Activated CD4-positive, CD25-positive, alpha-beta regulatory T cell treated with anti-CD3 and anti-CD28 coated beads, Interleukin-2, amount 50 U/mL, for 16 hours (primary cell): ENCODE measurements around the gene PARD6G.
"Not testable (repeated sequence)": the region's sequence is repeated elsewhere in the genome, so short reads cannot be mapped to it uniquely, and the experiment has no call there.

Source experiments
- DNase-seq: peaks from one replicate; pipeline ENCODE4 v3.0.0-alpha.2; 2020; ENCODE audit warnings: low read depth, low spot score

The PARD6G gene

DNA sequence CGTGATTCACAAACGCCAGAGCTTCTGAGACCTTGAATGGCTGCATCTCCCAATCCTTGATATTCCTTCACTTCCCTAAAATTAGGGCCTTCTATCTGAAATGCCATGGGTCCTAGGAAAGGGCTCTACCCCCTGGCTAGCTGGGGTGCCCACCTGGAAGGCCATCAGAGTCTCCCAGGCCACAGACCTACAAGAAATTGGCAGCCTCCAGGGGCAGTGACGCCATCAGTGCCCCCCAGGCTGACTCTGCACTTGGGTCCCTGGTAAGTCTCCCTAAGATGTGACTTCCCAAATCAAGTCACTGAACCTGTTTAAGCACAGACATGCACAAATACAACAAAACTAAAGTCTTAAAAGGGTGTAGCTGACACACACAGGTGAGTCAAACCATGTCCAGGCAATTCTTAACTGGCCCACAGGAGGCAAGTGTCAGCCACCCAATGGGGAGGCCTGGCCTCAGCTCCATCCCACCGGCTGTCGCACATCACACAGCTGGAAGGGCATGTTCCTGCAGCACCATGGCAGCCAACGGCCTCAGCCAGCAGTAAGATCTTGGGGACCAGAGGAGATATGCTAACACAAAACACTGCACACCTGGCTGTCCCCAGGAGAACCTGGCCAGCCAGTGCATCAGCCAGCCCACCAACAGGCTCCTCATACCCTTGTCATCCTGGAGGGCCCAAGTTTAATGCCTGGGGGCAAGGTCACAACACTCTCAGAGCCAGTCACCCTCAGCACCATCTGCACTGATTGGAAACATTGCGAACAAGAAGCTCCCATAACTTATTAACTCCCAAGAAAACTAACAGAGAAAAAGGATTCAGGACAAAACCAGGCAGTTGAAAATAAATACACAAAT lies 5.2 kb downstream of the PARD6G start:
- DNase-seq, result no peak

GRCh38 chr18:80239830-80240229 lies 7.5 kb downstream of the PARD6G start:
- no peak for DNase-seq

DNA sequence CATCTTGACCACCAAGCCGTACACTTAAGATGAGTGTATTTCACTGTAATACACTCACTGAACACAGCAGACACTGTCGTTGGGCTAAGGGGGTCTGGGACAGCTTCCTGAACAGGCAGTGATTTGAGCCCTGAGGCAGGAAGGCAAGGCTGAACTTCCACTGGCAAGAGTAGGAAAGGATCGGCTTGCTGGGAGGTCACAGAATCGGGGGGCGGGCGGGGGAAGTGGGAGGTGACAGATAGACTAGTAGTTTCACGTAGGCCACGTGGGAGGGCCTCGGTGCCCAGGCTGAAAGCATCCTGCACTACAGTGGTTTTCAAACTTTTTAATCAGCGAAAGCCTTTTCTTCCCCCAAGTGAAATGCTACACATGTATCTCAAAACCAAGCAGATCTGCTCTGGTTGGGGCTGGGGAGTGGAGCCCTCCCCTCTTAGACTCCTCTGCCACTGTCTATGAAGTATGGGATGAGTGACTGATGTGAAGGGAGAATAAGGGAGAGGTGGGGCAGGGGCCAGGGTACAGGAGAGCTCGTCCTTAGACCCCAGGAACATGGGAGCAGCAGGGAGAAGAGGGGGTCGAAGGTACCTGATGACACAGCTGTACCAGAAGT lies 8.6 kb downstream of the PARD6G start:
- no peak for DNase-seq

- not testable (repeated sequence) for DNase-seq
Observed at GRCh38 chr18:80237519-80237918, 9.8 kb downstream of the PARD6G start.

DNA sequence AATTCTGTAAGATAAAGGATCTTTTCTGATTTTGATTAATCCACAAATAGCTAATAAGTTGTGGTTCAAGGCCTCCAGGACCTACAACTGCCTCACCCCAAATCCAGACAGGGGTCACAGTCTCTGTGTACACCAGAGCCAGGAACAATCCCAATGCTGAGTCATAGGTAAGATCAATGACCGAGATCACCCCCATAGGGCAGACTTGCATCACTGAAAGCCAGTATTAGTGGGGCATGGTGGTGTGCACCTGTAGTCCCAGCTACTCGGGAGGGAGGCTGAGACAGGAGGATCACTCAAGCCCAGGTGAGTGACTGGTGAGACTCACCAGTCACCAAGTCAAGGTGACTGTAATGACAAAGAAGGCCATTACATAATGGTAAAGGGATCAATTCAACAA lies 12.9 kb downstream of the PARD6G start:
- no peak for DNase-seq

DNA sequence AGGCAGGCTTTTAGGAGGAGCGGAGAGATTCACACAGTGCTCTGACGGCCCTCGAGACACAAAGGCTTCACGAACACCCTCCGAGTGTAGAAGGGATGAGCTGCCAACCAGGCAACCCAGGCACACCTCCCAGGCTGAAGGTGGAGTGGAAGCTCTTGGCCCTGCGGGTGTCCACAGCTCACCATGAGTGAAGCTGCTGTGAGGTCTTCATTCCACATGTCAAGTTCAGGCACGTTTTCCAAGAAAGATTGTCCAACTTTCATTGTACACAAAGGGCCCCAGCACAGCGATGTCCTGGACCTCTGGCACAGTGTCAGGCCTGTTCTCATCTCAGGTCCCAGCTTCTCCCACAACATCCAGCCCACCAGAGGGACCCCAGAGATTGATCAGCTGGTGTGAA lies 13.4 kb downstream of the PARD6G start:
- no peak for DNase-seq

DNA sequence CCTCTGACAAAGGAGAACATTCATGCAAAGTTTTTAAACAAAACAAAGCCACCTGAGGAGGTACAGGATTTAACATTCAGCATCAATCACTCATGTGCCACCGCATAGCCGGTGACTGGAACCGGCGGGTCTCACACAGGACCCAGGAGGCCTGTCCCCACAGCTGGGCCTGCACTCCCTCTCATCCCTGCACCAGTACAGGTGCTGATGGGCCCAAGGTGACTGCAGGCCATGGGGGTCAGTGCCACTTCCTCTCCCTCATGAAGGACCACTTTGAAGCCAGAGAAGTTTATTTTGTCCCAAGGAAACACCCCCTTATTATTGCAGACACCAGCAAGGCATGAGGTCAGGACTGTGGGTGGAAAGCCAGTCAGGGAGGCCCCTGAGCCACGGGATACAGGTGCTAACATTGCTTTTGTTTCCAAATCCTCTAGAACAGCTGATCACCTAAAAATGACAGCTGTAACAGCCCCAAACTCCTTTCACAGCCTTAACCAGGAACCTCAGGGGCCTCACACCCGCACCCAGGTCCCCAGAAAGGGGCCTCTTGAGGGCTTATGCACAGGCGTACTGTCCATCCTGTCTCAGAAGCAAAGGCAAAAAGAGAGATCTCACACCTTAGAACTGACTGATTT lies 14.0 kb downstream of the PARD6G start:
- DNase-seq, result no peak

DNA sequence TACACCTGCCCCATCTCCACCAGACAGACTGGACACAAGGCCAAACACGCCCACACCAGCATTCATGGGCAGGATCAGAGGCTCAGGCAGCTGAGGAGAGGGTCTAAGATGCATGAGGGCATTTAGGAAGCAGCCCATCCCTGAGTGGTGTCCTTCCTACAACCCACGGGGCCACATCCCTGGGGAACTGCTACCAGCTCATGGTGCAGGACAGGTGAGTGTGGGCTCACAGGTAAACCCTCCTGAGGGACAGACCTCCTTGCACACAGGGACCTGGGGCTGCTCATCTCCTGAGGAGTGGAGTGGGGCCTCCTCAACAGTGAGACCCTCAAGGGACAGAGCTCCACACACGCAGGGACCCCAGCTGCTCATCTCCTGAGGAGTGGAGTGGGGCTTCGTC lies 14.6 kb downstream of the PARD6G start:
- DNase-seq, result no peak

DNA sequence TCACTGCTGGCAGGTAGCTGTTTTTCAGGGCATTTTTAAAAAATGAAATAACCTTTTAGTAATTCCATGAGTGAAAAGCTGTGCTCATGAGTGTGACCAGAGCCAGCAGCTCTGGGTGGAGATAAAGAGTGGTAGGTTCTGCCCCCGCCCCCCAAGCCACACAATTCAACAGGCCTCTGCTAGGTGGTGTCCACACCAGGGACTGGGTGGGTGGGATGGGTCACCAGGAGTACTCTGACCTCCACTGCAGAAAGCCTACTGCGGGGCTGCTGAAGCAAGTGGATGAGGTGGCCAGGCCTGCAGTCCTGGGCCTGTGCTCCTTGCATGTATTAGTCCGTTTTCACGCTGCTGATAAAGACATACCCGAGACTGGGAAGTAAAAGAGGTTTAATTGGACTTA lies 15.3 kb downstream of the PARD6G start:
- DNase-seq, result no peak

DNA sequence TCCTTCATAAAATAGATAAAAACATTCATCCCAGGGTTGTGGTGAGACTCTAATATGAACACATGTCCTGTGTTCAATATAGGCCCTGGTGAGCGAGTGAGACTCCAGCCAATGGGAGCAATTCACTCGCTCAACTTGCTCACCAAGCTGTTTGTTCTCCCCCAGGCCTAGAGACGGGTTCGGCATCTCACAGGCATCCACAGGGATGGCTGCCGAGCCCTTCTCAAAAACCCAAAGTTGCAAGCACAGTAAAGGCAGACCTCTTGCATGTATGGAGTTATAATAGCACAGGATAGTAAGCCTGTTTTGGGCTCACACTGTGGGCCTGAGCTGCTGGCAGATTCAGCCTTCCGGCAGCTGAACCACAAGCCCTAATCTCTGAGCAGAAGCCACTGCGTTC lies 15.7 kb downstream of the PARD6G start:
- no peak for DNase-seq

- DNase-seq, result no peak
Observed at GRCh38 chr18:80231151-80231550, 16.2 kb downstream of the PARD6G start.

- no peak for DNase-seq
Observed at GRCh38 chr18:80229766-80230745, 17.3 kb downstream of the PARD6G start.

GRCh38 chr18:80229363-80229762 lies 18.0 kb downstream of the PARD6G start:
- DNase-seq, result no peak

- no peak for DNase-seq
Observed at GRCh38 chr18:80228051-80228848, 19.1 kb downstream of the PARD6G start.

GRCh38 chr18:80227472-80227871 lies 19.8 kb downstream of the PARD6G start:
- no peak for DNase-seq

GRCh38 chr18:80225685-80226084 lies 21.6 kb downstream of the PARD6G start:
- no peak for DNase-seq

GRCh38 chr18:80223581-80224148 lies 23.6 kb downstream of the PARD6G start:
- DNase-seq, result no peak

- not testable (repeated sequence) for DNase-seq
Observed at GRCh38 chr18:80219488-80219887, 27.8 kb downstream of the PARD6G start.

DNA sequence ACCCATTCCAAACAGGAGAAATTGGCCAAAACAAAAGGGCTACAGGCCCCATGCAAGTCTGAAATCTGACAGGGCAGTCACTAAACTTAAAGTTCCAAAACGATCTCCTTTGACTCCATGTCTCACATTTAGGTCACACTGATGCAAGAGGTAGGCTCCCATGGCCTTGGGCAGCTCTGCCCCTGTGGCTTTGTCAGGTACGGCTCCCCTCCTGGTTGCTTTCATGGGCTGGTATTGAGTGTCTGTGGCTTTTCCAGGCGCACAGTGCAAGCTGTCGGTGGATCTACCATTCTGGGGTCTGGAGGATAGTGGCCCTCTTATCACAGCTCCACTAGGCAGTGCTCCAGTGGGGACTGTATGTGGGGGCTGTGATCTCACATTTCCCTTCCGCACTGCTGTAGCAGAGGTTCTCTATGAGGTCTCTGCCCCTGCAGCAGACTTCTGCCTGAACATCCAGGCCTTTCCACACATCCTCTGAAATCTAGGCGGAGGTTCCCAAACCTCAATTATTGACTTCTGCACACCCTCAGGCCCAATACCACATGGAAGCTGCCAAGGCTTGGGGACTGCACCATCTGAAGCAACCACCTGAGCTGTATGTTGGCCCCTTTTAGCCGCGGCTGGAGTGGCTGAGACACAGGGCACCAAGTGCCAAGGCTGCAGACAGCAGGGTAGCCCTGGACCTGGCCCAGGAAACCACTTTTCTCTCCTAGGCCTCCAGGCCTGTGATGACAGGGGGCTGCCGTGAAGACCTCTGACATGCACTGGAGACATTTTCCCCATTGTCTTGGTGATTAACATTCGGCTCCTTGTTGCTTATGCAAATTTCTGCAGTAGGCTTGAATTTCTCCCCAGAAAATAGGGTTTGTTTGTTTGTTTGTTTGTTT lies 28.7 kb downstream of the PARD6G start:
- DNase-seq, result no peak
